ENCODE measurements around the gene JPH2.

Gene JPH2

GRCh38 chr20:44126445-44126844 lies 60.5 kb downstream of the JPH2 start:
- no peak for ATAC-seq
- no peak for TF ChIP-seq TCF4 (CRISPR knock-in tag; IDR thresholded peaks at IDR 0.05; ENCODE audit: borderline replicate concordance)
- TF ChIP-seq SNAI2 (CRISPR knock-in tag; IDR thresholded peaks at IDR 0.05) = no peak
- TF ChIP-seq OSR1 (CRISPR knock-in tag; IDR thresholded peaks at IDR 0.05) = no peak
- no peak for TF ChIP-seq PPARA (CRISPR knock-in tag; IDR thresholded peaks at IDR 0.05; ENCODE audit: borderline replicate concordance)
- no peak for TF ChIP-seq GLIS3 (CRISPR knock-in tag; IDR thresholded peaks at IDR 0.05)
- no peak for TF ChIP-seq ZNF565 (CRISPR knock-in tag; conservative IDR thresholded peaks at IDR 0.05; ENCODE audit: low read depth)
- TF ChIP-seq TOX (CRISPR knock-in tag; IDR thresholded peaks at IDR 0.05; ENCODE audit: borderline replicate concordance) = no peak
- no peak for TF ChIP-seq ARNTL (CRISPR knock-in tag; IDR thresholded peaks at IDR 0.05; ENCODE audit: borderline replicate concordance, low read depth)
- TF ChIP-seq ESRRG (CRISPR knock-in tag; IDR thresholded peaks at IDR 0.05) = no peak
- TF ChIP-seq CSDC2 (CRISPR knock-in tag; IDR thresholded peaks at IDR 0.05) = no peak
- TF ChIP-seq, protein P1, sequence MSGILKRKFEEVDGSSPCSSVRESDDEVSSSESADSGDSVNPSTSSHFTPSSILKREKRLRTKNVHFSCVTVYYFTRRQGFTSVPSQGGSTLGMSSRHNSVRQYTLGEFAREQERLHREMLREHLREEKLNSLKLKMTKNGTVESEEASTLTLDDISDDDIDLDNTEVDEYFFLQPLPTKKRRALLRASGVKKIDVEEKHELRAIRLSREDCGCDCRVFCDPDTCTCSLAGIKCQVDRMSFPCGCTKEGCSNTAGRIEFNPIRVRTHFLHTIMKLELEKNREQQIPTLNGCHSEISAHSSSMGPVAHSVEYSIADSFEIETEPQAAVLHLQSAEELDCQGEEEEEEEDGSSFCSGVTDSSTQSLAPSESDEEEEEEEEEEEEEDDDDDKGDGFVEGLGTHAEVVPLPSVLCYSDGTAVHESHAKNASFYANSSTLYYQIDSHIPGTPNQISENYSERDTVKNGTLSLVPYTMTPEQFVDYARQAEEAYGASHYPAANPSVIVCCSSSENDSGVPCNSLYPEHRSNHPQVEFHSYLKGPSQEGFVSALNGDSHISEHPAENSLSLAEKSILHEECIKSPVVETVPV (CRISPR knock-in tag; IDR thresholded peaks at IDR 0.05) = no peak
- TF ChIP-seq BACH2 (CRISPR knock-in tag; IDR thresholded peaks at IDR 0.05; ENCODE audit: borderline replicate concordance) = no peak
- TF ChIP-seq ZFP30 (CRISPR knock-in tag; IDR thresholded peaks at IDR 0.05) = no peak
- TF ChIP-seq POU6F1 (CRISPR knock-in tag; IDR thresholded peaks at IDR 0.05; ENCODE audit: borderline replicate concordance, low read depth) = no peak
- TF ChIP-seq ZNF8 (CRISPR knock-in tag; IDR thresholded peaks at IDR 0.05) = no peak
- TF ChIP-seq ZFP3 (CRISPR knock-in tag; IDR thresholded peaks at IDR 0.05) = no peak
- TF ChIP-seq ISL1 (CRISPR knock-in tag; IDR thresholded peaks at IDR 0.05) = no peak
- TF ChIP-seq PATZ1 (CRISPR knock-in tag; IDR thresholded peaks at IDR 0.05; ENCODE audit: borderline replicate concordance) = no peak
- TF ChIP-seq, protein P2, sequence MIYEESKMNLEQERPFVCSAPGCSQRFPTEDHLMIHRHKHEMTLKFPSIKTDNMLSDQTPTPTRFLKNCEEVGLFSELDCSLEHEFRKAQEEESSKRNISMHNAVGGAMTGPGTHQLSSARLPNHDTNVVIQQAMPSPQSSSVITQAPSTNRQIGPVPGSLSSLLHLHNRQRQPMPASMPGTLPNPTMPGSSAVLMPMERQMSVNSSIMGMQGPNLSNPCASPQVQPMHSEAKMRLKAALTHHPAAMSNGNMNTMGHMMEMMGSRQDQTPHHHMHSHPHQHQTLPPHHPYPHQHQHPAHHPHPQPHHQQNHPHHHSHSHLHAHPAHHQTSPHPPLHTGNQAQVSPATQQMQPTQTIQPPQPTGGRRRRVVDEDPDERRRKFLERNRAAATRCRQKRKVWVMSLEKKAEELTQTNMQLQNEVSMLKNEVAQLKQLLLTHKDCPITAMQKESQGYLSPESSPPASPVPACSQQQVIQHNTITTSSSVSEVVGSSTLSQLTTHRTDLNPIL (CRISPR knock-in tag; IDR thresholded peaks at IDR 0.05; ENCODE audit: low read depth) = no peak
- TF ChIP-seq RARB (CRISPR knock-in tag; IDR thresholded peaks at IDR 0.05) = no peak

GRCh38 chr20:44125332-44126127 lies 61.5 kb downstream of the JPH2 start:
- TF ChIP-seq OSR1 (CRISPR knock-in tag; IDR thresholded peaks at IDR 0.05) (no peak), RARB (CRISPR knock-in tag; IDR thresholded peaks at IDR 0.05) (no peak), TCF4 (CRISPR knock-in tag; IDR thresholded peaks at IDR 0.05; ENCODE audit: borderline replicate concordance) (no peak), ZC3H10 (CRISPR knock-in tag; IDR thresholded peaks at IDR 0.05) (no peak), ESRRG (CRISPR knock-in tag; IDR thresholded peaks at IDR 0.05) (no peak), ISL1 (CRISPR knock-in tag; IDR thresholded peaks at IDR 0.05) (no peak), POU6F1 (CRISPR knock-in tag; IDR thresholded peaks at IDR 0.05; ENCODE audit: borderline replicate concordance, low read depth) (no peak), GLIS3 (CRISPR knock-in tag; IDR thresholded peaks at IDR 0.05) (no peak), ZFP3 (CRISPR knock-in tag; IDR thresholded peaks at IDR 0.05) (no peak), PATZ1 (CRISPR knock-in tag; IDR thresholded peaks at IDR 0.05; ENCODE audit: borderline replicate concordance) (no peak), PPARA (CRISPR knock-in tag; IDR thresholded peaks at IDR 0.05; ENCODE audit: borderline replicate concordance) (no peak)
- TF ChIP-seq, protein P1 (CRISPR knock-in tag; IDR thresholded peaks at IDR 0.05) = no peak
- ATAC-seq = no peak
